ENCODE data around the gene PTH2R. TPM values are rescaled to one million over a fixed set of nuclear protein-coding genes. Genes with fewer than 3 reads are reported as not detected.

PTH2R gene
- total RNA-seq, 1 experiment from 2014 or later, result not detected

- DNase-seq (ENCODE audit: low read depth), result no peak
These were observed 136.0 kb downstream of the PTH2R start for GRCh38 chr2:208542465-208543041.

Other genes starting within 250 kb of the PTH2R start
- not detected in 2 replicates for gene CRYGA, start 243.2 kb upstream of the PTH2R start, total RNA-seq (2014; rRNA removed; shearing (Covaris generic))
- gene C2orf80, start 216.8 kb upstream of the PTH2R start, total RNA-seq (2014; rRNA removed; shearing (Covaris generic)), result not detected in 2 replicates
- gene IDH1, start 151.7 kb upstream of the PTH2R start, total RNA-seq (2014; rRNA removed; shearing (Covaris generic)), result 48.1 and 51.1 TPM in 2 replicates
- 11.4 and 12.5 TPM in 2 replicates for gene PIKFYVE, start 140.5 kb upstream of the PTH2R start, total RNA-seq (2014; rRNA removed; shearing (Covaris generic))

Measured in Daoy (cell line).